HG03175 (cell line): Measurements from ENCODE around the gene BMPER.

Experiments used
- ATAC-seq: cut with Tn5 transposase; IDR thresholded peaks from one replicate; pipeline ENCODE4 v1.9.1; 2021; ENCODE audit warnings: mild to moderate bottlenecking, moderate library complexity; ENCODE audit not compliant: unreplicated experiment

The BMPER gene

GRCh38 chr7:33887266-33887975 lies 17.9 kb upstream of the BMPER start:
- no peak for ATAC-seq

GRCh38 chr7:33888166-33888565 lies 17.2 kb upstream of the BMPER start:
- ATAC-seq = no peak

DNA sequence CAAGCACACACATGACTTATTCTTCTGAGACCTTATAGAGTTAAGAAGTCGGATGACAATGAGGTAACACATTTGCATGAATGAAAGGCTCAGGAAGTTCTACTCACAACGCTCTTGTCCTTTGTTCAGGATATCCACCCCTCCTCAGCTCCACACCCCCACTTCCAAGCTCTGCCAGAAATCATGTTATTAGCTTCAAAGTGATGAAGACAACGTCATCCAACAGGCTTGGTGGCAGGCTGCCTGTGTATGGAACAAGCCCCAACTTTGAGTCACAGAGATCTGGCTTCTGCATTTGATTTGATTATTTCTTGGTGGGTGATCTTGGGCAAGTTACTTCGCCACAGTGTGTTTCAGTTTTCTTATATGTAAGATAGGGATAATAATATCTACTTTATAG lies 12.4 kb upstream of the BMPER start:
- ATAC-seq = no peak

GRCh38 chr7:33893377-33893776 lies 12.0 kb upstream of the BMPER start:
- no peak for ATAC-seq

DNA sequence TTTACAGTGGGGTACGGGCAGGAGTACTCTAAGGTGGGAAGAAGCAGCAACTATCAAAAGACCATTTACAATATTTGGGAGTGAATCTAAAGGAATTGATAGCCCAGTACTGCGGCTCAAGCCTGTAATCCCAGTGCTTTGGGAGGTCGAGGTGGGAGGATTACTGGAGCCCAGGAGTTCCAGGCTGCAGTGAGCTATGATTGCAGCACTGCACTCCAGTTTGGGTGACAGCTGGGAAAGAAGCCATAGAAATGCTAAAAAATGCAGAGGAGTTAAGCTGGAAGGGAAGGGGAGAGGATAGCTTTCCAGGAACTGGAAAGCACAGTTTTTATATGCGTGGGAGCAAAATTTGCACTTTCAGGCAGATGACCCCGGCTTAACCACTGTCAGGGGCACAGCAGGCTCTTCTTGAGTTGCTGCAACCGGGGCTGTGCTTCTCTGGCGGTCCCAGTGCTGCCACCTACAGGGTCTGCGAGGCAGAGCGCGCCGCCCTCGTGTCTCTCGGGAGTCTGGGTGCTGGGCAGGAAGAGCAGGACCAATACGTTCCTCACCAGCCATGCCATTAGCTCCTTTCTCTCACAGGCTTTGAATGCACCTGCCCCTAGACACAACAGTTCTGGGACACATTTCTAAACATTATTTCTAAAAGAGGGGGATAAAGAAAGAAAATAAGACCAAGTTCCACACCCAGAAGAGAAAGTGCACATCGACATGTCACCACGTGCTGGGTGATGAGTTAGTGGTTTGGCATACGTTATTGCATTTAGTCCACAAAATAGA lies 10.1 kb upstream of the BMPER start:
- ATAC-seq = peak; percentile 98

GRCh38 chr7:33900501-33900900 lies 4.8 kb upstream of the BMPER start:
- ATAC-seq = no peak

GRCh38 chr7:33901199-33901598 lies 4.1 kb upstream of the BMPER start:
- ATAC-seq = no peak

DNA sequence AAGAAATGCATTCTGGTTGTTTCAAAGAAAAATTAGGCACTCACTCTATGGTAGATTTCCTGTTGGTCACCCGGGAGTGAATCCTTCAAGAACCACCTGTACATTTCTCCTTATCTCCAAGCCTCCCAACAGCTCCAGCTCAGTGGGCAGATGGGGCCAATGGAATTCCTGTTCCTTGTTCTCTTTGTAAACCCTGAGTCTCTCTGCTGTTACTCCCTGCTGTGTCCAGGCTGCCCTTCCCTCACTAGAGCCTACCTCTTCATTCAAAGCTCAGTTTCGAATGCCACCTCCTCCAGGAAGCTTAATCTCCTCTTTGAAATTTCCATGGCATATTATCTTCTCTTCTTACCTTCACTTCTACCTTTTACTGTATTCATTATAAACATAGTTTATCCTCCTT lies 3.5 kb upstream of the BMPER start:
- ATAC-seq = no peak

DNA sequence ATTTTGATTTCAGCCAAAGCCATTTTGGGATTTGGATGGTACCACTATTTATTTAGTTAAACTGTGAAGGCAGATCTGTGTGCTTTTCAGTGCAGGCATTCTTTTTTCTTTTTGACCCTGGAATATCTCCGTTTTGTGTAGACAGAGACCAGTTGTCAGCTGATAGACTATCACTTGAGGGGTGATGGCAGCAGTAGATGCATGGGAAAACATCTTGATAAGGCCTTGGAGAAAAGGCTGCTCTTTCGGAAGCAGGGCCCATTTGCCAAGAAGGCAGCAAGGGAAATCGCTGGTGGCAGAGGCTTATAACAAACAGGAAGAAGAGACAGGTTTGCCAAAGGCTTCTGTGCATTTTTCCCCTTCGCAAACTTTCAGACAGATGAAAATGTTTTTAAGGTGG lies 2.6 kb upstream of the BMPER start:
- no peak for ATAC-seq

- ATAC-seq = no peak
These were observed 1.3 kb upstream of the BMPER start for GRCh38 chr7:33903791-33904680.

DNA sequence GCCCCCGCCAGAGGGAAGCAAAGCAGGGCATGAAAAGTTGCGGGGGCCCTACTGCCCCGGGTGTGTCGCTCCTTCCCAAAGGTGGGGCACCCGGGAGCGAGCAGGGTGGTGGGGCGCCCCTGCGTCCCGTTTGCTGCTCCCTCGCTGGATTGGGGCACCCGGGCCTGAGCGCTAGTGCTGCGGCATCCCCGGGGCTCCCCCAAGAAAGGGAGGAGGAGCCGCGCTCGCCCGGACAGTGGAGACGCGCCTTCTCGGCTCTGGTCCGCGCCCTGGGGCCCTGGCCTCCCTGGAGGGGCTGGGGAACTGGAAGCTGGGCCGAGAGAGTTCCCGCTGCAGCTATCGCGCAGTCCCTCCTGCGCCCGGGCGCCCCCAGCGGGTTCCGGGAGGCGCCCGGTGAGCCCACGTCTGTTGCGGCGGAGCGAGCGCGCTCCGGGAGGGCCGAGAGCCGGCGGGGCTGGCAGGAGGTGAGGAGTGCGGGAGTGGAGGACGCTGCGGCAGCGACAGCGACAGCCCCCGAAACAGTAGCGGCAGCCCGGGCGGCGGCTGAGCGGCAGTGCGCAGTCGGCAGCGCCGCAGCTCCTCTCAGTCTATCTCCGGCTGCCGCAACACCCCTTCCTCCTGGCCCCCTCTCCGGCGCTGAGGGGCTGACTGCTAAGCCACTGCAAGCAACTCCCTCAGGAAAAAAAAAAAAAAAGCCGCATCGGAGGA lies 504 bp upstream of the BMPER start:
- no peak for ATAC-seq

- ATAC-seq = no peak
These were observed 1.4 kb downstream of the BMPER start for GRCh38 chr7:33906697-33907096.

- ATAC-seq = no peak
These were observed 2.3 kb downstream of the BMPER start for GRCh38 chr7:33907625-33908024.

DNA sequence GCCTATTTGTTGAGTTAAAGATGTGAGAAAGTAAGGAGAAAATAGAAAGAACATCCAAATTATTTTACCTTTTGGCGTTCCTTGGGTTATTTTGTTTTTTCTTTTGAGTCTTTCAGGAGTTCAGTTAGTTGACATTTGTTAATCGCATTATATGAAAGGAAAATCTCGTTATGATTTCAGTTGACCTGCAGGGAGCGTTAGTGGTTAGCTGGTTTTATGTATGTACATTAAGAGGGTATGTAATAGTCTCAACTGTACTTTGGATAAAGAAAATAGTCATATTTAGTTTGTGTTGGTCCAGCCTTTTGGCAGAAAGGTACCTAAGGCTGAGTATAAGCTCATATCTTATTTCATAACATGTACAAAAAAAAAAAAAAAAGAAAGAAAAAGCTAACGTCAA lies 4.0 kb downstream of the BMPER start:
- no peak for ATAC-seq

DNA sequence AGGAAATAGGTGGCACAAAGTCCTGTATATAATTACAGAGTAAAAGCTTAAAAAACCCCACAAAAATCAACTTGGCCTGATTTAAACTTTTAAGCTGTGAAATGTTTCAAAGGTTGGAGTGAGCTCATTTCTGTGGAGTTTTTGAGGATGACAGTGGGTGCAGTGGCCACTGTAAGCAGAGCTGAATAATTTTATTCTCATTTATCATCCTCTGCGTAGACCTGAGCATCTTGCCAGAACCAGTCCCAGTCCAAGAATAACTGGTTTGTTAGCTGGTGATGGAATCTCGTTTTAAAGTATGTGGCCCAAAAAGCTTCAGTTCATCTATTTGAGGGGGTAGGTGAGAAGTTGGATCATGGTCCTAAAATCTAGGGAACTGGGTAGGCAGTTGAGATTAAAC lies 4.4 kb downstream of the BMPER start:
- no peak for ATAC-seq

DNA sequence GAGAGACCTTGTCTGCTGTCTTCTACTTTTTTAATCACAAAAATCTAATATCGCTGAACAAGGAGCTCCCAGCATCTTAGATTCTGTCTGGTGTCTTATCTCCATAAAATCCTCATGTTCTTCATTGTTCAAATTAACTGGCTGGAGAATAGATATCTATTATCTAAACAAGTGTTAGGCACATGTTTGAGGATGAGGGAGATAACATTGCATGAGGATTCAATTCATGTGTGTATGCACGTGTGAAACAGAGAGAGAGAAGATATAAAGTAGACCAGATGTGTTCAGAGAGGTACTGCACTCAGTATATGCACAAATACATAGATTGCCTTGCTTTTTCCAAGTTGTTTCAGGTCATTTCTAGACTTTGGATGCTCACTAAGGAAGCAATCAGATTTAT lies 5.4 kb downstream of the BMPER start:
- no peak for ATAC-seq

DNA sequence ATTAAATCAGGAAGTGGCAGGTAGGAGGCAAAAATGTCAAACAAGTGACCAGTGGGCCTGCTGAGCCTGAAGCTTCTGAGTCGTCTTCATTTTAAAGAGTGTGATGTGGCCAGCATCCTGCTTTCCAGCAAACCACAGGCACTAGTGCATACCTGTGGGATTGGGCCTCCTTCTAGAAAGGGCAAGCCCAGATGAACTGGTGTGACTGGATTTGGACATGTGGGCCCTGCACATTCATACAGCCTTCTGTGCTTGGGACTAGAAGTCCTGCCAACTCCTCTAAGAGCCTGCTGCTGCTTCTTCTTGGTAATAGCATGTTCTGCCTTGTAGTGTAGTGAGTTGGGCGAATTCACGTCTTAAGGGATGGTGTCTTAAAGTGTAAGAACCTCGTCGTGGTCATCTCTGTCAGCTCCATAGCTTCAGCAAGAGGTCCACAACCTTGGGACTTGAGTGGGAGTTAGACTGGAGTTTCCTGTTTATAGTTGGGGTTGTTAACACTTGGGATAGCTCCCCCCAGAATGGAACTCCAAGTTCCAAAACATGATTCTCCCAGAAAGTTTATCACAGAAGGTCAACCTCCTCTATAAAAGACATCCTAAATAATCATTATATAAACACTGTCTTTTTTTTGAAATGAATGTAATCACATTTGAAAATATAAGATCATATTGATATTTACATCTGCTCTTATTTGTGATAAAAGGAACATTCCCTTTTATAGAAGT lies 11.2 kb downstream of the BMPER start:
- ATAC-seq = no peak

GRCh38 chr7:33917661-33918060 lies 12.3 kb downstream of the BMPER start:
- no peak for ATAC-seq

GRCh38 chr7:33918438-33919143 lies 13.3 kb downstream of the BMPER start:
- ATAC-seq = no peak

DNA sequence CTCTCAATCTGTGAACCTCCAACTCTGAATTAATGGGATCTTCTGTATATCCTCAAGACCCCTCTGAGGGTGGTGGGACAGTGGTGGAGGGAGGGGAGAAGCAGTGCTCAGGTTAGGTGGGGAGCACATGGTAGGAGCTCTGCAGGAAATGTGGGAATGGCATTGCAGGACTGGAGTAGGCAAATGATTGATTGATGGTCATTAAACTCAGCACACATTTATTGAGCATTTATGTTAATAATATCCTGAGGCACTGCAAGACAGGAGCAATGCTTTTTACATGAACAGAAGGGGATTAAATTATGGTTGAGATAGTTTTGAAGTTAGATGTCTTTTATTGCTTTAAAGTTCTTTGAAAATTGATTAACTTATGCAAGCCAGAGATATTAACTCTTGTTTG lies 14.1 kb downstream of the BMPER start:
- ATAC-seq = no peak
